ENCODE results near the gene OLFML2B.

- TF ChIP-seq EZH2 (IDR thresholded peaks at IDR 0.05) (no peak), POLR2AphosphoS5 (IDR thresholded peaks at IDR 0.05; ENCODE audit: borderline replicate concordance, low read depth, low read length) (no peak)
These were observed 1.9 kb upstream of the OLFML2B start for GRCh38 chr1:162025541-162025940.
